Osteocyte (in vitro differentiated cells): Measurements from ENCODE around the gene GJD2. TPM values are rescaled to one million over a fixed set of nuclear protein-coding genes. Genes with fewer than 3 reads are reported as not detected.

ENCODE experiments used
- DNase-seq: peaks from one replicate; pipeline ENCODE4 v3.0.0; 2021; ENCODE audit warnings: mixed read lengths; ENCODE audit not compliant: unreplicated experiment; ENCODE audit errors: extremely low spot score
- H3K27ac Mint-ChIP-seq: one replicate; pipeline ENCODE4 v1.8.0; 2021; ENCODE audit warnings: mild to moderate bottlenecking, mixed read lengths; ENCODE audit not compliant: unreplicated experiment
- H3K27me3 Mint-ChIP-seq: one replicate; pipeline ENCODE4 v1.8.0; 2021; ENCODE audit warnings: mixed read lengths; ENCODE audit not compliant: unreplicated experiment
- H3K36me3 Mint-ChIP-seq: one replicate; pipeline ENCODE4 v1.8.0; 2021; ENCODE audit warnings: mixed read lengths; ENCODE audit not compliant: unreplicated experiment
- H3K4me1 Mint-ChIP-seq: one replicate; pipeline ENCODE4 v1.8.0; 2021; ENCODE audit warnings: mixed read lengths; ENCODE audit not compliant: unreplicated experiment
- H3K4me3 Mint-ChIP-seq: one replicate; pipeline ENCODE4 v1.8.0; 2021; ENCODE audit warnings: mild to moderate bottlenecking, moderate library complexity, mixed read lengths; ENCODE audit not compliant: unreplicated experiment
- H3K9me3 Mint-ChIP-seq: one replicate; pipeline ENCODE4 v1.8.0; 2021; ENCODE audit warnings: mixed read lengths; ENCODE audit not compliant: unreplicated experiment
- total RNA-seq: library from RNA; stranded (reverse); gene quantifications from 2 replicates; pipeline ENCODE4 v1.2.1, GENCODE V29; 2021
- TF ChIP-seq, protein P1 (sequence below): fragments of 200-600 bp; sonication (generic); IDR thresholded peaks from 2 replicates; pipeline ENCODE4 v1.5.0; 2021; ENCODE audit warnings: antibody characterized with exemption, mild to moderate bottlenecking, moderate library complexity

The GJD2 gene
- total RNA-seq, 1 donor from 2014 or later: not detected

DNA sequence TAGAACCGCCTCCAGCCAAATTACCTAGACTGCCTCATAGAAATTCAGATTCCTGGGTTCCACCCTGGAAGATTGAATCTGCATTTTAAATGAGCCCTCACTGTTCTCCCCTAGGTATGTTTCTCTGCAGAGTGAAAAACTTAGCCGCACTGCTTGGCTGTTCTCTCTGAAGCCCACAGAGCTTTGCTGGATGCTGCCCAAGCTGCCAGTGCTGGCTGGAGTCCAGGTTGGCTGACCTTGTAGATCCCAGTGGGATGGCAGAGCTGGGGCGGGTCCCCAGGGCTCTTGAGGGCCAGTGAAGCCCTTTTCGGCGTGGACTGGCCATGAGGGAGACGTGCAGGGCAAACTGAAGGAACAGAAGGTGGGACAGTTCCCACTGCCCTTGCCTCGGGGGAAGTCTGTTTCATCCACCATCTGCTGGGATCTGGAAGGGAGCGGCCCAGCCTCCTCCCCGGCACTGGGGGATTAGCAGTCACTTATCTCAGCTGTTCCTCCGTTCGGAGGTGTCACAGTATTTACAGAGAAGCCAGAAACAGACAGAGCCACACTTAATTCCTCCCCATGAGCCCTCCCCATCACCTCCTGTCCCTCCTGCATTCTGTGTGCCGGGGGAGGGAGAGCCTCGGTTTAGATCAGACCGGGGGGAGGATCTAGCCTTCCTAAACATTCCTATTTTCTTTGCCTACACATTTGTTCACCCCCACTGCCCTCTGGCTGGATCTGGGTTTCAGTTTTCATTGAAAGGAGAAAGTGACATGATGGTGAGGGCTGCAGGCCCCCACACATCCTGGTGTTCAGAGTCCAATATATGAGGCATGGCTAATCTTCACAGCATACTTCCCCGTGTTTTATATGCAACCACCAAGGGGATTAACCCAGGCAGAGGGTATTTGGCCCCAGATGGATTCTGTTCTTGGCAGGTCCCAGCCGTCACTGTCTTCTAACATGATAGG is 44.6 kb upstream of the GJD2 start:
- peaks cover 1% of the 10 kb centered on the region for H3K27me3 Mint-ChIP-seq
- peak overlapping the region; percentile 76 for H3K27ac Mint-ChIP-seq
- H3K4me1 Mint-ChIP-seq: peaks cover 43% of the 10 kb centered on the region
- TF ChIP-seq, protein P1, sequence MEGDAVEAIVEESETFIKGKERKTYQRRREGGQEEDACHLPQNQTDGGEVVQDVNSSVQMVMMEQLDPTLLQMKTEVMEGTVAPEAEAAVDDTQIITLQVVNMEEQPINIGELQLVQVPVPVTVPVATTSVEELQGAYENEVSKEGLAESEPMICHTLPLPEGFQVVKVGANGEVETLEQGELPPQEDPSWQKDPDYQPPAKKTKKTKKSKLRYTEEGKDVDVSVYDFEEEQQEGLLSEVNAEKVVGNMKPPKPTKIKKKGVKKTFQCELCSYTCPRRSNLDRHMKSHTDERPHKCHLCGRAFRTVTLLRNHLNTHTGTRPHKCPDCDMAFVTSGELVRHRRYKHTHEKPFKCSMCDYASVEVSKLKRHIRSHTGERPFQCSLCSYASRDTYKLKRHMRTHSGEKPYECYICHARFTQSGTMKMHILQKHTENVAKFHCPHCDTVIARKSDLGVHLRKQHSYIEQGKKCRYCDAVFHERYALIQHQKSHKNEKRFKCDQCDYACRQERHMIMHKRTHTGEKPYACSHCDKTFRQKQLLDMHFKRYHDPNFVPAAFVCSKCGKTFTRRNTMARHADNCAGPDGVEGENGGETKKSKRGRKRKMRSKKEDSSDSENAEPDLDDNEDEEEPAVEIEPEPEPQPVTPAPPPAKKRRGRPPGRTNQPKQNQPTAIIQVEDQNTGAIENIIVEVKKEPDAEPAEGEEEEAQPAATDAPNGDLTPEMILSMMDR: no peak
- H3K36me3 Mint-ChIP-seq: no peaks in the 10 kb centered on the region
- no peaks in the 10 kb centered on the region for H3K9me3 Mint-ChIP-seq
- peak overlapping the region; percentile 21 for H3K4me3 Mint-ChIP-seq
- DNase-seq: peak; percentile 92

DNA sequence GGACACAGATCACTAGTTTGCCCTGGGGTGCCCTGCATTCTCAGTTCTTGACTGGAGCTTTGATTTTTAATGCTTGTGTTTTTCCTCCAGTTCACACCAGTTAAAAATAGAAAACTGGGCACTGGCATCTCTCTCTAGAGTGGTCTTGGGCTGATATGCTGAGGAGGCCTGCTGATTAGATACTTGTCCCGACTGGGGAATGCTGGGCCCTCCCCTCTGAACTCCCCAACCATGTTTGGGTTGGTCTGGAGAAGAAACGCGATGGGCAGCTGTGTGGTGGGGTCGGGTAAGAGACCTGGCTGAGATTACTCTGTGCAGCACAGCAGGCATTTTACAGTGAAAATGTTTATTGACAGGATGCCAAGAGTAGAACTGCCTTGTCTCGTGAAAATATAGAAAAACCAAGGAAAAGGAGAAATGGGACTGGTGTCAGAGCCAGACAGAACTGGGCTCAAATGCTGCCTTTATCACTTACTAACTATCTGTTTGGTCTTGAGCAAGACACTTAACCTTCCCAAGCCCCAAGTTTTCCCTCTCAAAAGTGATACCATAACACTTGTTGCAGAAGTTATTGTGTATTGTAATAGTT is 42.1 kb upstream of the GJD2 start:
- peaks cover 23% of the 10 kb centered on the region for H3K27me3 Mint-ChIP-seq
- H3K9me3 Mint-ChIP-seq: no peaks in the 10 kb centered on the region
- peak overlapping the region; percentile 56 for H3K27ac Mint-ChIP-seq
- peaks cover 39% of the 10 kb centered on the region for H3K4me1 Mint-ChIP-seq
- no peak overlapping the region for H3K4me3 Mint-ChIP-seq
- H3K36me3 Mint-ChIP-seq: no peaks in the 10 kb centered on the region
- TF ChIP-seq, protein P1: no peak
- DNase-seq: no peak

- Mint-ChIP-seq H3K4me1 (peaks cover 37% of the 10 kb centered on the region), H3K27ac (no peak within 1 kb of the TSS), H3K4me3 (peak within 1 kb of the TSS; percentile 56), H3K27me3 (peaks cover 28% of the 10 kb centered on the region), H3K9me3 (no peaks in the 10 kb centered on the region), H3K36me3 (no peaks in the 10 kb centered on the region)
- peak; percentile 88 for DNase-seq
- TF ChIP-seq, protein P1: no peak
Measured at GRCh38 chr15:34795267-34796081, 40.7 kb upstream of the GJD2 start, which contains the start of gene ACTC1. Gene ACTC1 (minus strand): TSS chr15:34795549. CDS start chr15:34794808, 741 bp downstream.

DNA sequence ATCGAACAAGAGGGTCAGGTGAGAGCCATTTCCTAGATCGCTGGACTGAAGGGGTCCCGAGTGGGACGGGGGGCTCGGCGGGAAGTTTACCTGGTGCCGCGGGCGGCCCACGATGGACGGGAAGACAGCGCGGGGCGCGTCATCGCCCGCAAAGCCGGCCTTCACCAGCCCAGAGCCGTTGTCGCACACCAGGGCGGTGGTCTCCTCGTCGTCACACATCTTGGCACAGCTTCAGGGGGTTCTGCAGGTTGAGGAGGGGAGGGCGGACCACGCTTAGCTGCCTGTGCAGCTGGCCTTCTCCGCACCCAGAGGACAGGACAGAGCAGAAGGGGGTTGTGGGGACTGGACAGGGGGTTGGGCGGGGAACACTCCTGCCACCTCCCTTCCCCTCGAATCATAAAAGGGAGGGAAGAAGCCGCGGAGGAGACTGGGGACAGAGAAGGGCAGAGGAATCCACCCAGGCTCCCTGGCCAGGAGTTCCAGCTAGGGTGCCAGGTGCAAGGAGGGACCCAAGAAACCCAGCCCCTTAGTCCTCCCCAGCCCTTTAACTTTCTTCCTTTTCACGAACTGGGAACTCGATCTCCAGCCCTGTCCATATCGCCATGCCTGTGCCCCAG is 39.9 kb upstream of the GJD2 start:
- peaks cover 29% of the 10 kb centered on the region for H3K4me1 Mint-ChIP-seq
- DNase-seq: no peak
- H3K4me3 Mint-ChIP-seq: peak overlapping the region; percentile 56
- no peaks in the 10 kb centered on the region for H3K36me3 Mint-ChIP-seq
- no peaks in the 10 kb centered on the region for H3K9me3 Mint-ChIP-seq
- no peak overlapping the region for H3K27ac Mint-ChIP-seq
- TF ChIP-seq, protein P1: no peak
- H3K27me3 Mint-ChIP-seq: peaks cover 34% of the 10 kb centered on the region
